AG04449 (cell line): Measurements from ENCODE around the gene CSNK1G1.

Experiments
- CTCF ChIA-PET: fragments of 350-600 bp; formaldehyde crosslinking; extraction: SDS; loops from one replicate; lab custom pipeline; 2021; ENCODE audit warnings: antibody characterized with exemption; lab: Yijun Ruan, JAX
- POLR2A ChIA-PET: fragments of 400-600, 350-600 bp; formaldehyde crosslinking; extraction: SDS; loops from one replicate; lab custom pipeline; 2020; ENCODE audit warnings: antibody characterized with exemption, inconsistent platforms; lab: Yijun Ruan, JAX
- DNase-seq: peaks from one replicate; pipeline ENCODE4 v3.0.0-alpha.2; 2010; ENCODE audit warnings: low read depth, low spot score
- H3K4me3 ChIP-seq: 2 replicates; pipeline ENCODE4 v1.5.1; 2011; ENCODE audit warnings: low read depth, mild to moderate bottlenecking, control low read depth, low read length
- CTCF ChIP-seq: IDR thresholded peaks from one replicate; pipeline ENCODE4 v1.5.1; 2011; ENCODE audit warnings: mild to moderate bottlenecking, moderate library complexity, low read length, control low read depth, inconsistent platforms; ENCODE audit not compliant: insufficient read depth; ENCODE audit errors: missing control alignments

Gene CSNK1G1

GRCh38 chr15:64289550-64289949 lies 66.4 kb downstream of the CSNK1G1 start:
- ChIA-PET POLR2A (no interaction called here), CTCF (no interaction called here)
- no peak for TF ChIP-seq CTCF
- no peak overlapping the region for H3K4me3 ChIP-seq
- no peak for DNase-seq

- DNase-seq = no peak
- H3K4me3 ChIP-seq = no peak overlapping the region
- TF ChIP-seq CTCF = no peak
- POLR2A ChIA-PET = no interaction called here
- CTCF ChIA-PET = no interaction called here
Measured at GRCh38 chr15:64288999-64289398, 67.0 kb downstream of the CSNK1G1 start.

GRCh38 chr15:64288577-64288976 lies 67.4 kb downstream of the CSNK1G1 start:
- DNase-seq = no peak
- no peak for TF ChIP-seq CTCF
- ChIA-PET POLR2A (no interaction called here), CTCF (no interaction called here)
- H3K4me3 ChIP-seq = no peak overlapping the region

GRCh38 chr15:64287953-64288352 lies 68.0 kb downstream of the CSNK1G1 start:
- CTCF ChIA-PET = interaction anchor here (1.1 kb wide), 1 partner anchor 28 kb away, joined by 3 read pairs; no protein-coding TSS in a partner anchor
- POLR2A ChIA-PET = no interaction called here
- H3K4me3 ChIP-seq = no peak overlapping the region
- DNase-seq = no peak
- TF ChIP-seq CTCF = no peak

GRCh38 chr15:64286473-64286872 lies 69.5 kb downstream of the CSNK1G1 start:
- TF ChIP-seq CTCF = no peak
- DNase-seq = no peak
- H3K4me3 ChIP-seq = no peak overlapping the region
- ChIA-PET POLR2A (no interaction called here), CTCF (no interaction called here)

DNA sequence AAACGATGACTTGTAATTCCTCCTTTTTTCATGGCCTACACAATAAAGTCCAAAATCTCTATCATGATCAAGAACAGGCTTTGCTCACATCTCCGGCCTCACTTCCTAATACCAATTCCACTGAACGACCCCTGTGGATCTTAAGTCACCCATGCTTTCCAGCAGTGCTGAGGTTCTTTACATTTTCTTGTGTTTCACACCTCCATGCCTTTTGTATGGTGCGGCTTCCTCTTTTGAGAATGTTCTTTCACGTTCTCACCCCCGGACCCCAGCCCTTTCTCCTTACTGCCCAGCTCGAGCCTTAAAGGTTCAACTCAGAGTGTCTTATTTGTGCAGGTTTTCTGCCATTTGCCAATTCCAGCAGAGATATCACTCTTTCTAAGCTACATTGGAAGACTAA lies 70.1 kb downstream of the CSNK1G1 start:
- CTCF ChIA-PET = no interaction called here
- DNase-seq = no peak
- TF ChIP-seq CTCF = no peak
- POLR2A ChIA-PET = no interaction called here
- H3K4me3 ChIP-seq = no peak overlapping the region

GRCh38 chr15:64285150-64285549 lies 70.8 kb downstream of the CSNK1G1 start:
- CTCF ChIA-PET = no interaction called here
- no peak for TF ChIP-seq CTCF
- no peak overlapping the region for H3K4me3 ChIP-seq
- no peak for DNase-seq
- POLR2A ChIA-PET = no interaction called here
